WERI-Rb-1 (cell line): ENCODE results near the gene DAPP1.

Experiments
- DNase-seq: peaks from one replicate; pipeline ENCODE4 v3.0.0-alpha.2; 2020
- H3K27ac ChIP-seq: fragments of 250-450 bp; sonication (Bioruptor Pico); 2 replicates; pipeline ENCODE4 v1.5.1; 2020; ENCODE audit warnings: mild to moderate bottlenecking, moderate library complexity
- H3K27me3 ChIP-seq: fragments of 250-450 bp; sonication (Bioruptor Pico); 2 replicates; pipeline ENCODE4 v1.5.1; 2021; ENCODE audit warnings: mild to moderate bottlenecking, low read depth, moderate library complexity; ENCODE audit not compliant: insufficient read depth, severe bottlenecking
- H3K36me3 ChIP-seq: fragments of 250-450 bp; sonication (Bioruptor Pico); 2 replicates; pipeline ENCODE4 v1.5.1; 2020; ENCODE audit warnings: mild to moderate bottlenecking, moderate library complexity
- H3K4me3 ChIP-seq: 2 replicates; pipeline ENCODE4 v1.5.1; 2011; ENCODE audit warnings: low read depth, mild to moderate bottlenecking, control low read depth, low read length
- H3K9me3 ChIP-seq: fragments of 250-450 bp; sonication (Bioruptor Pico); 2 replicates; pipeline ENCODE4 v1.5.1; 2021; ENCODE audit warnings: mild to moderate bottlenecking, moderate library complexity; ENCODE audit not compliant: severe bottlenecking
- CTCF ChIP-seq: IDR thresholded peaks from 2 replicates; pipeline ENCODE4 v1.5.1; 2011; ENCODE audit warnings: low read depth, mild to moderate bottlenecking, control low read depth, inconsistent platforms, low read length

DAPP1 gene

GRCh38 chr4:99894161-99894997, 77.8 kb downstream of the DAPP1 start, which contains the start of gene LAMTOR3:
TSS of gene LAMTOR3 (minus strand) at chr4:99894427. CDS start at chr4:99893963, 464 bp downstream.
- peaks cover 15% of the 10 kb centered on the region for H3K36me3 ChIP-seq
- H3K27ac ChIP-seq = peak within 1 kb of the TSS; percentile 78
- H3K4me3 ChIP-seq = peak within 1 kb of the TSS; percentile 92
- no peaks in the 10 kb centered on the region for H3K9me3 ChIP-seq
- DNase-seq = peak; percentile 95
- no peak for TF ChIP-seq CTCF
- no peaks in the 10 kb centered on the region for H3K27me3 ChIP-seq

- DNase-seq = no peak
- no peak for TF ChIP-seq CTCF
- peak overlapping the region; percentile 53 for H3K4me3 ChIP-seq
- peaks cover 12% of the 10 kb centered on the region for H3K36me3 ChIP-seq
- H3K27me3 ChIP-seq = no peaks in the 10 kb centered on the region
- H3K27ac ChIP-seq = peak overlapping the region; percentile 66
- H3K9me3 ChIP-seq = no peaks in the 10 kb centered on the region
Observed at GRCh38 chr4:99894998-99895397, 78.4 kb downstream of the DAPP1 start.

- no peaks in the 10 kb centered on the region for H3K9me3 ChIP-seq
- H3K36me3 ChIP-seq = peaks cover 18% of the 10 kb centered on the region
- TF ChIP-seq CTCF = no peak
- H3K27ac ChIP-seq = no peak overlapping the region
- no peak overlapping the region for H3K4me3 ChIP-seq
- no peaks in the 10 kb centered on the region for H3K27me3 ChIP-seq
- DNase-seq = no peak
Observed at GRCh38 chr4:99915449-99915848, 98.8 kb downstream of the DAPP1 start.

- H3K36me3 ChIP-seq = peaks cover 23% of the 10 kb centered on the region
- no peak for TF ChIP-seq CTCF
- H3K27me3 ChIP-seq = no peaks in the 10 kb centered on the region
- no peak overlapping the region for H3K4me3 ChIP-seq
- no peak for DNase-seq
- no peaks in the 10 kb centered on the region for H3K9me3 ChIP-seq
- H3K27ac ChIP-seq = no peak overlapping the region
Observed at GRCh38 chr4:99917575-99917974, 100.9 kb downstream of the DAPP1 start.

- DNase-seq = no peak
- Histone ChIP-seq H3K4me3 (no peak overlapping the region), H3K27me3 (no peaks in the 10 kb centered on the region), H3K27ac (no peak overlapping the region), H3K36me3 (peaks cover 23% of the 10 kb centered on the region), H3K9me3 (no peaks in the 10 kb centered on the region)
- no peak for TF ChIP-seq CTCF
Observed at GRCh38 chr4:99918656-99919055, 102.0 kb downstream of the DAPP1 start.
